SU-DHL-6 (cell line): Measurements from ENCODE around the gene TSKS.

Experiments
- CTCF ChIP-seq: fragments of 200-600 bp; sonication (generic); IDR thresholded peaks from one replicate; pipeline ENCODE4 v1.5.1; 2017; ENCODE audit warnings: antibody characterized with exemption, mild to moderate bottlenecking, low read length, moderate library complexity; ENCODE audit not compliant: insufficient read depth, poor library complexity, severe bottlenecking
- EZH2phosphoT487 ChIP-seq: fragments of 200-600 bp; sonication (generic), shearing (Covaris generic); conservative IDR thresholded peaks from 2 replicates; pipeline ENCODE4 v1.6.1; 2018; ENCODE audit warnings: mild to moderate bottlenecking, antibody characterized with exemption, low read length, moderate library complexity, mixed read lengths

- TF ChIP-seq CTCF, result no peak
- TF ChIP-seq EZH2phosphoT487, result no peak
Observed at GRCh38 chr19:49696115-49696514, 67.0 kb downstream of the TSKS start.
